Measurements from ENCODE around the gene PEMT. TPM values are rescaled to one million over a fixed set of nuclear protein-coding genes. Genes with fewer than 3 reads are reported as not detected.

PEMT gene
- total RNA-seq, 1 experiment from 2014 or later, result 62.5 TPM

DNA sequence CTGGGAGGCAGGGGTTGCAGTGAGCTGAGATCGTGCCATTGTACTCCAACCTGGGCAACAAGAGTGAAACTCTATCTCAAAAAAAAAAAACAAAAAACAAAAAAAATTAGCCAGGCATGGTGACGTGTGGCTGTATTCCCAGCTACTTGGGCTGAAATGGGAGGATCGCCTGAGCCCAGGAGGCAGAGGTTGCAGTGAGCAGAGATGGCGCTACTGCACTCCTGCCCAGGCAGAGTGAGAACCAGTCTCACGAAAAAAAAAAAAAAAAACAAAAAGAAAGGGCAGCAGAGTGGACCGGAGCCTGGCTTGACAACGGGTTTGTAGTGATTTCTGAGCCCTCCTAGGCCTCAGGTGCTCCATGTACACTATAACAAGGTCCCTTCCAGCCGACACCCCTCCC is 33.1 kb downstream of the PEMT start:
- Histone ChIP-seq H3K27ac (no peak overlapping the region), H3K36me3 (no peaks in the 10 kb centered on the region), H3K4me3 (no peak overlapping the region), H3K4me1 (peaks cover 6% of the 10 kb centered on the region; the same call in 1 of the 2 replicates), H3K9me3 (replicated peaks) (no peaks in the 10 kb centered on the region), H3K27me3 (no peaks in the 10 kb centered on the region)
- no peak for DNase-seq

DNA sequence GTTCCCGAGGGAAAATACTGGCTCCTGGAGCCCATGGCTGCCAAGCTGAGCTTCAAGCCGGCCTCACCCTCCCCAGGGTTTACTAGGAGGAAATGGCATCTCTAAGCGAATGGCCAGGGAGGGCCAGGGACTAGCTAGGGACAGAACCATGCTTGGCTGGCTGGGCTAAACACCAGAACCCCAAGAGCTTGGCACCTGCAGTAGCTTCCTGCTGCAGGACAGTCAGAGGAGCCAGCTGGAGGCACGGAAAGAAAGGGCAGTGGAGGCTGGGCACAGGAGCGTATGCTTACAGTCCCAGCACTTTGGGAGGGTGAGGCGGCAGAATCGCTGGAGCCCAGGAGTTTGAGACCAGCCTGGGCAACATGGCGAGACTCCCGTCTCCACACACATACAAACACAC is 33.7 kb downstream of the PEMT start:
- Histone ChIP-seq H3K27me3 (no peaks in the 10 kb centered on the region), H3K4me1 (peaks cover 6% of the 10 kb centered on the region; the same call in 1 of the 2 replicates), H3K36me3 (no peaks in the 10 kb centered on the region), H3K4me3 (no peak overlapping the region), H3K27ac (no peak overlapping the region), H3K9me3 (replicated peaks) (no peaks in the 10 kb centered on the region)
- DNase-seq, result no peak

DNA sequence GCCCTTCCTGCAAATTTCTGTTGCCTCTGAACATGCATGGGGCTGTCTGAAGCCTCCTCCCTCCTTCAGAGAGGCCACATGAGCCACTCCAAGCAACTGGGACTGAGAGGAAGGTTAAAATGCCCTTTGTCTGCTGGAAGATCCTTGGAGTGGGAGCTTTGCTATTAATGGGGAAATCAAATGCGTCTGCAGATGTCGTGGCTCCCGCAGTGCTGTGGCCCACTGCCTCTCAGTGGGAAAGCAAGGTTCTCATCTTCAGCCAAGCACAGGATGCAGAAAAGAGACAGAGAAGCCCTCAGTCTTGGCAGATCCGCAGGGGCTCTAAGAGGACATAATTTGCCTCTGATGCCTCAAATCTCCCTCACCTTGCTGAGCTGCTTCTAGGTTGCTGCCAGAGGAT is 34.8 kb downstream of the PEMT start:
- no peak overlapping the region for H3K4me3 ChIP-seq
- H3K9me3 ChIP-seq (replicated peaks), result no peaks in the 10 kb centered on the region
- DNase-seq, result no peak

DNA sequence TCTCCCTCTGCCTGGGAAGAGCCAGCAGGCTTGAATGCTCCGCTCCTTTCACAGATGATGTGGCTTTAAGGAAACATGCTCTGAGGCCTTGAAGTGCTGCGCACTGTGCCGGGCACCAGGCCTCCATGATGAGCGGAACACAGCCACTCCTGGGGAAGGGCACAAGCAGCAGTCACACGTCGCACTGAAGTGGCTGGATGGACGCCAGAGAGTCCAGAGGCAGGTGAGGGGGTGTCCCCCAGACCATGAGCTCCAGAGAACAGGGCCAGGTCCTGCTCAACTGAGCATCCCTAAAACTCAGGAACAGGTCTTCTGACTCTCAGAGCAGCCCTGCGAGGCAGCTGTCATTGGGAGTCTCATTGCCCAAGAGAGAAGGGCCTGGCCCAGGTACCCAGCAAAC is 35.6 kb downstream of the PEMT start:
- Histone ChIP-seq H3K36me3 (no peaks in the 10 kb centered on the region), H3K27ac (no peak overlapping the region), H3K27me3 (no peaks in the 10 kb centered on the region), H3K4me3 (no peak overlapping the region), H3K9me3 (replicated peaks) (no peaks in the 10 kb centered on the region), H3K4me1 (no peaks in the 10 kb centered on the region)
- no peak for DNase-seq

More for the DNA sequence above, 34.8 kb downstream of the PEMT start:
- Histone ChIP-seq H3K36me3 (no peaks in the 10 kb centered on the region), H3K4me1 (no peaks in the 10 kb centered on the region), H3K27me3 (no peaks in the 10 kb centered on the region), H3K27ac (no peak overlapping the region)

DNA sequence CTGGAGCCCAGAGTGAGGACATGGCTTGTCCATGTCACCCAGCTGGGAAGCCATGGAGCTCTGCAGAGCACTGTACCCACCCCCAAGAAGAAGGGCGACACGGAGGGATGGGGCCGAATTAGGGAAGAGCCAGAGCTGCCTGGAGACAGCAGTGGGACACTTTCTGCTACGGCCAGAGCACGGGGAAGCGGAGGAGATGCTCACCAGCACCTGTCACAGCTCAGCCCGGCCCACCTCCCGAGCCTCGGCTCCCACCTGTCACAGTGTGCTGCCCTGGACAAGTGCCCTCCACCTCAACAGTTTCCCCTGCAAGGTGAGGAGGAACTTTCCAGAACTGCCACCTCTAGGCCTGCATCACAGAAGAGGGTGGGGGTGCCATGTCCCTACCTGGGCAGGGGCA is 36.4 kb downstream of the PEMT start:
- no peak for DNase-seq
- no peaks in the 10 kb centered on the region for H3K36me3 ChIP-seq
- no peak overlapping the region for H3K27ac ChIP-seq
- no peaks in the 10 kb centered on the region for H3K27me3 ChIP-seq
- H3K4me1 ChIP-seq, result no peaks in the 10 kb centered on the region
- no peaks in the 10 kb centered on the region for H3K9me3 ChIP-seq (replicated peaks)
- H3K4me3 ChIP-seq, result no peak overlapping the region

DNA sequence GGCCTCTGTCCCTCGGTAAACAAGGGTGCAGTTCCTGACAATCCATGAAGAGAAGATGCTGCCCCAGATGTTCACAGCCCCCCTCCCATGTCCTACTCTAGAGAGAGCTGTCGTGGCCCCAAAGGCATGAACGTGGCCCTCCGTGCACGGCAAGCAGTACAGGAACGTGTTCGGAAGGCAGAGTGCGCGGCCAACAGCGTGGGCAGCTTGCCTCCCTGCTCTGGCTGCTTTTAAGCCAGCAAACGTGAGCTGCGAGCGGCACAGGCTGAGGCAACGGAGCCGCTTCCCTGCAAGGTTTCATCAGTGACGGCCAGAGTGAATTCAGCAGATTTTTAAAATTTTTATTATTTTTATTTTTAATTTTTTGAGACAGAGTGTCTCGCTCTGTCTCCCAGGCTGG is 37.2 kb downstream of the PEMT start:
- no peaks in the 10 kb centered on the region for H3K9me3 ChIP-seq (replicated peaks)
- no peaks in the 10 kb centered on the region for H3K27me3 ChIP-seq
- no peak overlapping the region for H3K27ac ChIP-seq
- H3K4me3 ChIP-seq, result no peak overlapping the region
- no peaks in the 10 kb centered on the region for H3K36me3 ChIP-seq
- no peak for DNase-seq
- H3K4me1 ChIP-seq, result no peaks in the 10 kb centered on the region

DNA sequence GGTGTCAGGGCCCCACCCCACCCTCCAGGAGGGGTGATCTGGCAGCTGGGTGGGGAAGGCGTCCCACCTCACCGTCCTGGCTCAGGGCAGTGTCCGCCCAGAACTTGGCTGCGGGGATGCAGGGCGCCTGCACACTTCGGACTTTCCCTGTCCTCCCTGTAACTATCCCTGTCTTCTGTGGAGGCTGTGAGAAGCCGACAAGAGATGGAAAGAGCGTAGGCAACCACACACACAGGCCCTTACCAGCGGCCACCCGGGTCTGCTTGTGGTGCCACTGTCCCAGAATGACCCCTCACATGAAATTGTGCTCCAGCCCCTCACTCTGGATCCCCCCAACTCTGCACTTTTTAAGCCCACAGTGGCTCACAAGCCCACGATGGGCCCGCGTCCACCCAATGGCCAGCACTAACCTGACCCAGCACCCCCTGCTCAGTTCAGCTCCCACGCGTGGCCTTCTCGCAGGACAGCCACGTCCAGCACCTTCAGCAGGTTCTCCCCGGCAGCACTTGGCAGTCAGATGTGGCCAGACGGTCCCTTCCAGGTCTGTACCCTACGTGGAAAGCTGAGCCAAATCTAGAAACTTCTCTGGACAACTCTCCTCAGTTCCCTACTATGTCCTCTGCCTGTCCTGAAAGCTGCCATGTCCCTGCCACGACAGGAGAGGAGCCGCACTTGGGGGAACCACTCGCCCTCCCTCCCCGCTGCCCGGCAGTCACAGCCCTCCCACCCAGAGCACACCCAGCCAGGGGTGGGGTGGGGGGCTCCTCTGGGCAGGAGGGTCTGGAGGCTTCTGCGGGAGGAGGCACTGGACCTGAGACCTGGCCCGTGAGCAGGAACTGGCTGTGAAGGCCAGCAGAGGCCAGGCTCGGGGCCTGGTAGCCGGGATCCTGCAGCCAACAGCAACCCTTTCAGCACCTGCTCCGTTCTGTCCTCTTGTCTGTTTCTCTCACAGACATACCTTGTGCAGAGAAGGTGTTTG is 38.0 kb downstream of the PEMT start:
- DNase-seq, result no peak
- no peaks in the 10 kb centered on the region for H3K9me3 ChIP-seq (replicated peaks)
- no peaks in the 10 kb centered on the region for H3K36me3 ChIP-seq
- no peaks in the 10 kb centered on the region for H3K27me3 ChIP-seq
- H3K27ac ChIP-seq, result no peak overlapping the region
- H3K4me1 ChIP-seq, result no peaks in the 10 kb centered on the region
- no peak overlapping the region for H3K4me3 ChIP-seq

DNA sequence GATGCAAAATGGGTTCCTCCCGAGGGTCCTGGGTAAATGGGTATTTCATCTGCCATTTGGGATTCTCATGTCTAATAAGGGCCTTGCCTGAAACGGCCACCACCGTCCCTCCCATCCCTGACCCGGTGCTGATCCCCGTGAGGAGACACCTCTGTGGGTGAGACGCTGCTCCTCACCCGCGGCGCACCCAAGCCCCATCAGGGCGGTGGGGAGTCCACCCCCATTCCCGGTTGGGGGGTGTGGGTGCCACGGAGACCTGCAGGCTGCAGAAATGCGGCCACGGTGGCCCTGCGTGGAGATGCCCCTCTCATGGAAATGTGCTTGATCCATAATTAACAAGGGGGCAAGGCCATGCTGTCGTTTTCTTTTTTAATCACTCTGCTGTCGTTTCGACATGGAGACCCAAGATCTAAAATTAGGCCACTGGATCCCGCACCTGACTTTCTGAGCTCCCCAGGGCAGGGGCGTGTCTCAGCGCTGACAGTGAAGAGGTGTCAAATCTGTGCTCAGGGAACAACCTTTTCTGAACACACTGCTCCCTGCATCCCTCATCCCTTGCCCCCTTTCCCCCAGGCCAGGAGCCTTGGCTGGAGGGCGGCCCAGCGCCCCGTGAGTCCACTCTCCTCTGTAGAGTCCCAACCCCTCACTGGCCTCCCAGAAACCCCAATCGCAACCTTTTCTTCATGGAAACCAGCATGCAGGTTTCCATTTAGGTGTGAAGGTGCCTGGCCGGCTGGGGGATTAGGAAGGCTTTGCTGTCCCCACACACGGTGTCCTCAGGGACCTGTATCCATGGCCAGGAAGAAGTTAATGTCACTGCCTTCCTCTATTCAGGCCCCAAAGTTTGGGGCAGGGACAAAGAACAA is 38.9 kb downstream of the PEMT start:
- DNase-seq, result no peak
- H3K27me3 ChIP-seq, result no peaks in the 10 kb centered on the region
- H3K27ac ChIP-seq, result no peak overlapping the region
- no peaks in the 10 kb centered on the region for H3K9me3 ChIP-seq (replicated peaks)
- no peaks in the 10 kb centered on the region for H3K36me3 ChIP-seq
- no peaks in the 10 kb centered on the region for H3K4me1 ChIP-seq
- no peak overlapping the region for H3K4me3 ChIP-seq

DNA sequence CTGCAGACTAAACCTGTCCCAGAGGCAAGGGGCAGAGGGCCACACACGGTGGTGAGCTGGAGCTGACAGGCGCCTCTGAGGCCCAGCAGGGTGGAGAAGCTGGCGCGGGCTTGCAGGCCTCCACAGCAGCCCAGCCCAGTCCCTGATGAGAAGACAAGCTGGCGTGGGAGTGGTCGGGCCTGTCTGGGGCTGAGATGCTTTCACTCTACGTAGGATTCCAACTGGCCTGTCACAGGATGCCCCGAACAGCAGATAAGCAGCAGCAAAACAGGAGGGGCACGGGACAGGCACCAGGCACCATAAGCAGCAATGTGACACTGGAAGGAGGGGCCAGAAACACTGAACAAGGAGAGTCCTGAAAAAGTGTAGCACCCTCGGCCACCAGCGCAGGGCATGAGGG is 40.1 kb downstream of the PEMT start:
- no peaks in the 10 kb centered on the region for H3K9me3 ChIP-seq (replicated peaks)
- H3K27me3 ChIP-seq, result no peaks in the 10 kb centered on the region
- no peaks in the 10 kb centered on the region for H3K4me1 ChIP-seq
- no peak overlapping the region for H3K27ac ChIP-seq
- H3K4me3 ChIP-seq, result no peak overlapping the region
- no peaks in the 10 kb centered on the region for H3K36me3 ChIP-seq
- peak; percentile 53 to 64 for DNase-seq

DNA sequence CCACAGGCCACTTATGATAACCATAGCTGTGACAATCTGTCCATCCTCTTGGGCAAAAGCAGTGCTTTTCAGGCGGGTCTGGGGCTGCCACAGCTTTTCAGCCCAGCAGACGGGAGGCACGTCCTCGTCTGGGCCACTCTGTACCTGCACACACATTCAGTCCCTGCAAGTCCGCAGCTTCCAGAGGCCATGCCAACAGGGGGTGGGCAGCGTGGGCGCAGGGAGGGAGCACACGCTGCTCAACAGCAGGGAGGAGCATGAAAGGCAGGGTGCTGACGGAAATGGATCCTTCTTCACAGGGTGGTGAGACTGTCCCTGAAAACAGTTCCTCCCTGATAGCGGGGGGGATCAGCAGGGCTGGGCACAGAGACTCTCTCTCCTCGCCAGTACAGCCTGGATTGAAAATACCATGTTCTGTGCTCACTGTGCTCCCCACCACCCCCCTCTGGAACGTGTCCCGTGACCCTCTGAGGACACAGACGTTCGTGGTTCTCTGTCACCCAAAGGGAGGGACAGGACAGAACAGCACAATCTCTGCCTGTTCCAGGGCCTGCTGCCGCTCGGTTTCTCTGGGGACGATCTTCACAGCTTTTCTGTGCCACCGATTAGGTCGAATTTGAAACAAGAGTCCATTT is 41.7 kb downstream of the PEMT start:
- H3K9me3 ChIP-seq (replicated peaks), result no peaks in the 10 kb centered on the region
- DNase-seq, result no peak
- no peak overlapping the region for H3K27ac ChIP-seq
- no peaks in the 10 kb centered on the region for H3K27me3 ChIP-seq
- no peaks in the 10 kb centered on the region for H3K36me3 ChIP-seq
- H3K4me1 ChIP-seq, result no peaks in the 10 kb centered on the region
- H3K4me3 ChIP-seq, result no peak overlapping the region

DNA sequence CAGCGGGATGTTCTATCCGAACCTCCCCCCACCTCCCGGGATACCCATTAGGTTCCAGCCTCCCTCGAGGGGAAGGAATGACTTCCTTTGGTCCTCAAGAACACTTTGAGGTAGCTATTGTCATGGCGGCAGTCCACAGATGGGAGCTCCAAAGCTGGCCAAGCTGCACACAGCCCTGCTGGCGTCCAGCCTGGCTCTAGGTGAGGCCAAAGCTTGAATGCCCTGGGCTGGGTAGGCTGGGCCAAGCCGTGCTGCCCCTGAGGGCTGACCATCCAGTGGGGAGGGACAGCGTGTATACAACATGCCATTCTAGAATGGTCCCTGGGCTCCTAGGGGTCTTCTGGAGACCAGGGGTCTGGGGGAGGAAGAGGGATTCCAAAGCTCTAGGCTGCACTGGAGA is 43.5 kb downstream of the PEMT start:
- Histone ChIP-seq H3K27me3 (no peaks in the 10 kb centered on the region), H3K36me3 (no peaks in the 10 kb centered on the region), H3K4me3 (no peak overlapping the region), H3K4me1 (no peaks in the 10 kb centered on the region), H3K9me3 (replicated peaks) (no peaks in the 10 kb centered on the region), H3K27ac (no peak overlapping the region)
- no peak for DNase-seq

DNA sequence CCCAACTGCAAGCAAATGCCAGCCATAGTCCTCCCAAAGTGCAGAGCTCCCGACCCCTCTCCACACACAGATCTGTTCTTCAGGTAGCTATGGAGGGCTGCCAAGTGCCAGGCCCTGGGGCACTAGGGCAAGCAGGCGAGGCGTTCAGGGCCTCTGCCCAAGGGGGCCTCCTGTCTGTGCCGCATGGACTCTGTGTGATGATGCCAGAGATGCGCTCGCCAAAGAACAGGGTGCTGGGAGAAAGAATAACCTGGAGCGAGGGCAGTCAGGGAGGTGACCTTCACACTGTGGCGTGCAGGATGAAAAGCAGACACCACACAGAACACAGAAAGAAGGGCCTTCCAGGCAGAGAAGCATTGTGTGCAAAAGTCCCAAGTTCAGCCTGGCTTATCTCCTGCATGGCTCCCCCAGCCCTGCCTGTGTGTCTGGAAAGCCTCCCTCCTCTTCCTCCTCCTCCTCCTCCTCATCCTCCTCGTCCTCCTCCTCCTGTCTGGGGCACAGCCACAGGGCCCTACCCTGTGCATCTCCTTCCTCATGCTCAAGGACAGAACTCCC is 44.2 kb downstream of the PEMT start:
- no peak for DNase-seq
- Histone ChIP-seq H3K27ac (no peak overlapping the region), H3K4me3 (no peak overlapping the region), H3K36me3 (no peaks in the 10 kb centered on the region), H3K4me1 (peaks cover 1% of the 10 kb centered on the region; the same call in 1 of the 2 replicates), H3K27me3 (no peaks in the 10 kb centered on the region), H3K9me3 (replicated peaks) (no peaks in the 10 kb centered on the region)

DNA sequence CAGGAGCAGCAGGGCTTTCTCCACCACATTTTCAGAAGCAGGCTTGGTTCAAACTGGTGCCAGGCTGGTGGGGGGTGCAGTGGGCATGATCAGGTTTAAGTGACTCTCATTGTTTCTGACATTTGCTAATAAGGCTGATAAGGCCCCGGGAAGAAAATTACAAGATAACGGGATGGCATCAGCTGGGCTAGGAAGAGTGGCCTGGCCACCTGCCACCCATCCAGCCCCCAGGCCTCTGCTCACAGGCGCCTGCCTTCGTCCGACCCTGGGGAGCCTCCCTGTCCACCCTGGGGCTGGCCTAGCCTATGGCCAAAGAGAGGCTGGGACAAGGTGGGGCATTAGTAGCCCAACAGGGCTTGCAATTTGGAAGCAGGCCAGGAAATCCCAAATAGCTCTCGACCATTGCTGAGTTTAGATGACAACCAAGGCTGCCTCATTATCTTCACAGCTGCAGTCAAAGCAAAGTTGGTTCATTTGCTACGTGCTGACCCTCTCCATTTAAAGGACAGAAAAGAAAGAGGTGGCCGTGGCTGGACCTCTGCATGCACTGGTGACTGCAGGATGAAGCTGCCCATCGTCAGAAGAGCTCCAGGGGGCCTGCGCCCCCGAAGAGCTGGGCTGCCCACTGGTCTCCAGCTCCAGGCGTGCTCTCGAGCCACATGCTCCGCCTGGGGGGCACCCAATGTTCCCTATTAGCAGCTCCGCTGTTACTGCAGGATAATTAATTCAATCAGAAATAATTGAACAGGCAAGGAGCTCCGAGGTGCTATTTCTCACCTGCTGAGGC is 44.9 kb downstream of the PEMT start:
- DNase-seq, result no peak
- Histone ChIP-seq H3K27ac (no peak overlapping the region), H3K9me3 (replicated peaks) (no peaks in the 10 kb centered on the region), H3K4me3 (no peak overlapping the region), H3K36me3 (no peaks in the 10 kb centered on the region), H3K27me3 (no peaks in the 10 kb centered on the region), H3K4me1 (peaks cover 8% of the 10 kb centered on the region)

DNA sequence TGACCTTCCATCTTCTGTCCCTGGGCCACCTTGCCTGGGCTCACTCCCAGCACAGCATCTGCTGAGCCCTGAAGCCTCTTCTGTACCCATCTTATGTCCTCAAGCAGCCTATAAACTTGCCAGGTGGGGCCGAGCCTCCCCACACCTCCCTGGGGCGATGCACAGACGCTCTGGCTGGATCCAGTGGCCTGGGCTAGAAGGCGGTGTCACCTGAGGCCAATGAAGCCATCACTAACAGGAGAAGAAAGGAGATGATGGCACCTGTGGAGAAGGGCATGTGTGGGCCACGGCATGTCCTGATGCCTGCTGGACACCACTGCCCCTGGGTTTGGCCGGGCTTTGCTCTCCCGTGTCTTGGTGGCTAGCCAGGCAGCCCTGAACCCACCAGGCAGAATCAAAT is 45.5 kb downstream of the PEMT start:
- no peak for DNase-seq
- no peak overlapping the region for H3K4me3 ChIP-seq
- H3K27me3 ChIP-seq, result no peaks in the 10 kb centered on the region
- peaks cover 14% of the 10 kb centered on the region for H3K4me1 ChIP-seq
- no peak overlapping the region for H3K27ac ChIP-seq
- no peaks in the 10 kb centered on the region for H3K9me3 ChIP-seq (replicated peaks)
- no peaks in the 10 kb centered on the region for H3K36me3 ChIP-seq

All from SJCRH30 (cell line).